ENCODE results near the gene NLRP3.
A peak's percentile ranks its signal among the peaks of the same experiment; 100 is the strongest.

Gene NLRP3

DNA sequence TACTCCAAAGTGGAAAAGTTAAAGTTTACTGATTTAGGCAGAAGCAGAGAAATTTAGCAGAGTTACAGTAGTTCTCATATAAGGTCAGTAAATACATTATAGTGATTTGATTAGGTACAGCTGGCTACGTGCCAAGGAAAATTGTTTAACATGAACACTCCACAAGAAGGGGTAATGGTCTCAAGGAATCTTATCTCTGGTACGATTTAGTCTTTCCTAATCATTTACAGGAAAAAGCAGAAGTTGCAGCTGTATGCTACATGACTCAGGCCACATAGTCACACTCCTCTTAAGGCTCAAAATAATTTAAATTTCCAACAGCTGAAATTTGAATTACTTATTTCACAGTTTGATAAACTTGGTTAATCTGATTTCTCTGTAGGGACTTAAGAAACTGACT is 78.8 kb downstream of the NLRP3 start:
- no peak overlapping the region for H3K4me3 ChIP-seq
- no peak for TF ChIP-seq Cebpa-rat (IDR thresholded peaks at IDR 0.05)
- peaks cover 0 to 9% (median 0%) of the 10 kb centered on the region in 11 experiments; a peak in 4 of 22 replicates for H3K9me3 ChIP-seq (replicated peaks in 1 of 11)
- peak overlapping the region in 6 of 11 experiments; percentile 9 to 57 (median 45); a peak in 10 of 22 replicates for H3K4me2 ChIP-seq
- H3K36me3 ChIP-seq = no peaks in the 10 kb centered on the region
- no peaks in the 10 kb centered on the region for H4K20me1 ChIP-seq
- H3K27ac ChIP-seq = peak overlapping the region in 6 of 11 experiments; percentile 23 to 74 (median 52); a peak in 12 of 22 replicates
- no peaks in the 10 kb centered on the region for H3K27me3 ChIP-seq
- H3K9ac ChIP-seq = peak overlapping the region in 1 of 11 experiments; percentile 12; a peak in 2 of 22 replicates
- peaks cover 0 to 32% (median 13%) of the 10 kb centered on the region in 10 experiments; a peak in 14 of 20 replicates for H3K4me1 ChIP-seq

DNA sequence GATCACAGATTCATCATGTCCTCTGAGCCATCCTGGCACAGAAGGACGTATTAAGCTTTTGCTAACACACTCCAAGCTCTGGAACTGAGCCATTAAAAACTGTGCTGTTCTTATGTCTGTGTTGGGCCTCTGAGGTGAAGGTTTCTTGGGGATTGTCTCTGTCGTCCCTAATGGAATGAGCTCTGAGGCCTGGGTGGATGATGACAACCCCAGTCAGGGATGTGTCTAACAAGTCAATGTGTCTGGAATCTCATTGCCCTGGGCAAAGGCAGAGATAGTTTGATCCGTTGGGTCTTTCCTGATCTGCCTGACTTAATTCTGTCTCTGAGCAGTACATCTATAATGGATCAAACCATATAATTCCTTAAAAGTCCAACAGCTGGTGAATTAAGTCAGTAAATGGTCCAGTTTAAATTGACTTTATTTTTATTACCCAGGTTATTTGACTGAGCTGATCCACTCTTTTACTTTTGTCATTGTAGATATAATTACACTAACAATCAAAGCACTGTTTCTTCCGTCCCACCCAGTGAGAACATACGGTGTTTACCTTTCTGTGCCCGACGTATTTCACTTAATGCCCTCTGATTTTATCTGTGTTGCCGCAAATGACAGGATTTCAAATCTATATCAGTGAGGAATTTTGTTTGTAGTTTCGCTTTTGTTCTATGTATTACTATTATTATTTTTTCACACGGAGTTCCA is 80.8 kb downstream of the NLRP3 start:
- no peaks in the 10 kb centered on the region for H3K36me3 ChIP-seq
- H3K27me3 ChIP-seq = no peaks in the 10 kb centered on the region
- H3K4me1 ChIP-seq = peaks cover 0 to 32% (median 13%) of the 10 kb centered on the region in 10 experiments; a peak in 14 of 20 replicates
- no peaks in the 10 kb centered on the region for H4K20me1 ChIP-seq
- H3K27ac ChIP-seq = no peak overlapping the region
- peaks cover 0 to 9% (median 0%) of the 10 kb centered on the region in 11 experiments; a peak in 4 of 22 replicates for H3K9me3 ChIP-seq (replicated peaks in 1 of 11)
- no peak for TF ChIP-seq Cebpa-rat (IDR thresholded peaks at IDR 0.05)
- no peak overlapping the region for H3K4me2 ChIP-seq
- no peak overlapping the region for H3K9ac ChIP-seq
- no peak overlapping the region for H3K4me3 ChIP-seq

Data from BLaER1 treated with 17β-estradiol and CSF1 and Interleukin-3, amounts not matched to agents 10 nM and 100 nM (cell line).